GM18526 (cell line): ENCODE data around the gene PBXIP1.

Source experiments
- POLR2A ChIP-seq: IDR thresholded peaks from 3 replicates; pipeline ENCODE4 v1.6.1; 2011; ENCODE audit not compliant: insufficient read length; ENCODE audit errors: extremely low read depth

PBXIP1 gene

DNA sequence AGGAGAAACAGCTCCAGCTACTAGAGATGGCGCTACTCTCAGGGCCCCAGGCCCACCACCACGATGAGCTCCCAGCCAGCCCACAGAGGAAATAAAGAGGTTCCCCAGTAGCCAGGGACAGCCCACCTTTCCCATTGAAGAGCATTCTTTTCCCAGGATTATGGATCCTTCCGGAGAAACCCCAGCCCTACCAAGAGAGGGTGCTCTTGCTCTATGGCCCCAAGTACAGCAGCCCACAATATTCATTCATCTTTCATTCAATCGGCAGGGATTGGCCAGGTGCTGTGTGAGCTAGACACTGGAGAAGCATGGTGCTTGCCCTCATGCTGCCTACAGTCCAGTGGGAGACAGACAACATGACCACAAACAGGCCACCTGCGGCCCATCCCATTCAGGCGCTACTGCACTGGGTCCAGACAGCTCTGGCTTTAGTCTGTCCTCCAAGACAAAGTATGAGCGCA, 49.2 kb downstream of the PBXIP1 start:
- no peak for TF ChIP-seq POLR2A

DNA sequence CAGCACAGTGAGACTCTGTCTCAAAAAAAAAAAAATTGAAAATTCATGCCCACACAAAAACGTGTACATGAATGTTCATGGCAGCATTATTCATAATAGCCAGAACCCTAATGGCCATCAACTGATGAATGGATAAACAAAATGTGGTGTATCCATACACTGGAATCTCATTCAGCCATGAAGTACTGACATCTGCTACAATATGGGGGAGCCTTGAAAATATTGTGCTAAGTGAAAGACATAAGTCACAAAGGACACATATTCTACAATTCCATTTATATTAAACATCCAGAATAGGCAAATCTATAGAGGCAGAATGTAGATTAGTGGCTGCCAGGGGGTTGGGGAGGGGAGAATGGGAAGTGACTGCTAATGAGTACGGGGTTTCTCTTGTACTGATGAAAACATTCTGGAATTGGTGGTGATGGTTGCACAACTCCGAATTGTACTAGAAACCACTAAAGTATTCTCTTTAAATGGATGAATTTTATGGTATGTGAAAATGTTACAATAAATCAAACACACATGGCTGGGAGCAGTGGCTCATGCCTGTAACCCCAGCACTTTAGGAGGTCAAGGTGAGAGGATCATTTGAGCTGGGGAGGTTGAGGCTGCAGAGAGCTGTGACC, 52.8 kb downstream of the PBXIP1 start:
- TF ChIP-seq POLR2A = no peak

DNA sequence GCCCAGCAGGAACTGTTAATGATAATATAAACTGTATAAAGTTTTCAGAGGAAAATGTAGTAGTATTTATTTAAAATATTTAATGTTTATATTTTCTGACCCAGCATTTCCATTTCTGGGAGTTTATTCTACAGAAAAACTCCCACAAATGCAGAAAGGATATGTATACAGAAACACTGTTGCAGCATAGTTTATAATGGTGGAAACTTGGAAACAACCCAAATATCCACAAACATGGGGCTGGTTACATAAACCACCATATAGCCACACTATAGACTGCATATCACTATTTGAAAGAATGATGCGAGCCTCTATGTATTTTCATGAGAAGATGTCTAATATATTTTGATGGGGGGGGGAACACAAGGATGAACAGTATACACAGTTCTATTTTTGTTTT, 54.3 kb downstream of the PBXIP1 start:
- no peak for TF ChIP-seq POLR2A

- no peak for TF ChIP-seq POLR2A
These were observed 56.9 kb downstream of the PBXIP1 start for GRCh38 chr1:154899041-154899440.

- no peak for TF ChIP-seq POLR2A
These were observed 59.1 kb downstream of the PBXIP1 start for GRCh38 chr1:154896771-154897286.

- TF ChIP-seq POLR2A = no peak
These were observed 60.1 kb downstream of the PBXIP1 start for GRCh38 chr1:154895798-154896197.
